Fibroblast of skin of right quadriceps (primary cell): Measurements from ENCODE around the gene TMOD4.

Source experiments
- DNase-seq: peaks from one replicate; pipeline ENCODE4 v3.0.0-alpha.2; 2013

The TMOD4 gene

DNA sequence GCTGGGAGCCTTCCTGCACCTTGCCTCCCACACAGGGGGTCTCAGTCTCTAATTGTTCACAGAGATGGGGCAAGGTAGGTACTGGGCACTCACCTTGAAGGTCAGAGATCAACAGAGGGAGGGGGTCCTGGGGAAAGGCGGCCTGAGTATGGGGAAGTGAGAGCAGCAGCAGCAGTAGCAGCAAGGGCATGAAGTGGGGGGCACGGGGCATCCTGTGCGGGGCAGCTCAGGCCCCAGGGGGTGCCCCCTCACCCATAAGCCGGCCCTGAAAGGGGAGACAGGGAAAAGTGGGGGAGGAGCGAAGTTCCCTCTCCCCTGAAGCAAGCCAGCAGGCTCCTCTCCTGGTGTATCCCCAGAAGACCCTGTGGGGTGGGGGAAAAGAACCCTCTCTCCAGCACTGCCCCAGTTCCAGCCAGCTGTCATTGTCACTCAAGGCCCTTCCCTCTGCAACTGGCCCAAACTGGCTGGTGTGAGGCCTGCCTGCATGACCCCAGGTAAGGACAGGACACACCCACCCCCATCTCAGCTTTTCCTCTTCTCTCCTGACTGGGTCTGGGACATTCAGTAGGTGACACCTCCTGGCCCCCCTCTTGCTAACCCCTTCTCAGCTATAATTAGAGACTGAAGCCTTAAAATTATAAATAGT lies 33.2 kb downstream of the TMOD4 start:
- DNase-seq: no peak

DNA sequence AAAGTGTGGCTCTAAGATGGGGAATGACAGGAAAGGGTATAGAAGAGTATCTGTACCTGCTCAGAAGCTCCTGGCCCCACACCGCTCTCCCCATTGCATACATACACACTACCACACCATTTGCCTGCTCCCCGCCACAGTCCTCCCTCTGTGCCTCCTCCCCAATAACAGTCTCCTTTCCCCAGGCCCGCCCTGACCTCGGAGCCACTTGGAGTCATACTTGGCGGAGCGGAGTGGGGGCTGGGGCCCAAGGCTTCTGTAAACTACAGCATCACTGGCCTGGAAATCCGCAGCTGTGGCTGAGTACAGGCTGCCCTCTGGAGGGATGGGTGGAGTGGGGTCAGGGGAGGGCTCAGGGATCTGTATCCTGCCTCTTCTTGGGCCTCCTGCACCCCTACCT lies 38.0 kb downstream of the TMOD4 start:
- DNase-seq: no peak

DNA sequence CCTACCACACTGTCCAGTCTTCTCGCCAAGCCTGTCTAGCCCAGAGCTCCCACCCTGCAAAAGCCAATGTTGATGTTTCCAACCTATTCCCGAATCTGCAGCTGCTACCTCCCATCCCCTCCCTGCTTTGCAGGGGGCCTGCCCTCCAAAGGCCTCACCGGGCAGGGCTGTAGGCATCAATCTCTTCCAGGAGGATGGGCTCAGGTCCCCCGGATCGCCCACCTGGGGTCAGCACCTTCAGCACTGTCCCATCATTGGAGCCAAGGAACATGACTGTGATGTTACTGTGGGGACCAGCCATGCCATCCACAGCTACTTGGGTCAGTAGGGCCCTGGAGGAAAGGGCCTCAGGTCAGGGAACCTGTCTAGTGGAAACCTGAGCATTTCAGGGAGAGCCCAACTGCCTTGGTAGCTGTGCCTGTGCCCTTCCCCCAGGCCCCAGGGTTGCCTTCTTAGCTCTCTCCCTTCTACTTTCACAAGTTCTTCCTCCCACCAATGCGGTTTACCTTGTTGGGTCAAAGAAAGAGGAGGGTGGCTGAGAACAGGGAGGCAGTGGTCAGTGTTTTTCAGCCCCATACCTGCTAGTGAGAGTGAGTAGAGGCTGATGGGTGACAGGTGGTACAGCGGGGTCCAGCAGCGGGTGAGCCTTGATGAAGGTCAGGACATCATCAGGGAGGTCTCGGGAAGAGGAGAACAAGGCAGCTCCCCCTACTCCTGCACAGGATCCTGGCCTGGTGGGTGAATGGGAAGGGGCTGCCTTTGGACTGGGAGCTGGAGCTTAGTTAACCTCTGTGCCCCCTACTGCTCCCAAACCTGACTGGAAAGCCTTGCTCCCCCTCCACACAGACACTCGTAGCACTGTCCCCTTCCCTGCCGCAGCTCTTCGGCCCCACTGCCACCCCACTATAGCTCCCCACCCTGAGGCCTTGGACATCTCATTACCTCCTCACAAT lies 40.1 kb downstream of the TMOD4 start:
- DNase-seq: no peak

DNA sequence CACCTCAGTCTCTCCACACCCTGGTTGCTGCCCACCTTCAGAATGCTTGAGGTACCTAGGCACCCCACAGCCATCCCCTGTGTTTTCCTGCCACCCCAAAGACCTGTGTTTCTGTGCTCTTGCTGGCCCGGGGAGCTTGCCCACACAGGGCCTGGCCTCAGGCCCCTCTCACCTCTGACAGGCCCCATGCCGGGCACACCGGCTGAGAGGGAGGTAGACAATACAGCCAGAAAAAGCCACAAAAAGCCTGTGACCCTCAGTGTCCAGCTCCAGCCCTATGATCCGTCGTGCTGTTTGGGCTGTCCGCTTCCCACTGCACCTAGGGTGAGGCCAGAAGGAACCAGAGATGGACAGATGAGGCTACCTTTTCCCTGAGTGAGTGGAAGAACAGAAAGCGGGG lies 40.8 kb downstream of the TMOD4 start:
- no peak for DNase-seq

GRCh38 chr1:151134396-151134795 lies 41.4 kb downstream of the TMOD4 start:
- no peak for DNase-seq

DNA sequence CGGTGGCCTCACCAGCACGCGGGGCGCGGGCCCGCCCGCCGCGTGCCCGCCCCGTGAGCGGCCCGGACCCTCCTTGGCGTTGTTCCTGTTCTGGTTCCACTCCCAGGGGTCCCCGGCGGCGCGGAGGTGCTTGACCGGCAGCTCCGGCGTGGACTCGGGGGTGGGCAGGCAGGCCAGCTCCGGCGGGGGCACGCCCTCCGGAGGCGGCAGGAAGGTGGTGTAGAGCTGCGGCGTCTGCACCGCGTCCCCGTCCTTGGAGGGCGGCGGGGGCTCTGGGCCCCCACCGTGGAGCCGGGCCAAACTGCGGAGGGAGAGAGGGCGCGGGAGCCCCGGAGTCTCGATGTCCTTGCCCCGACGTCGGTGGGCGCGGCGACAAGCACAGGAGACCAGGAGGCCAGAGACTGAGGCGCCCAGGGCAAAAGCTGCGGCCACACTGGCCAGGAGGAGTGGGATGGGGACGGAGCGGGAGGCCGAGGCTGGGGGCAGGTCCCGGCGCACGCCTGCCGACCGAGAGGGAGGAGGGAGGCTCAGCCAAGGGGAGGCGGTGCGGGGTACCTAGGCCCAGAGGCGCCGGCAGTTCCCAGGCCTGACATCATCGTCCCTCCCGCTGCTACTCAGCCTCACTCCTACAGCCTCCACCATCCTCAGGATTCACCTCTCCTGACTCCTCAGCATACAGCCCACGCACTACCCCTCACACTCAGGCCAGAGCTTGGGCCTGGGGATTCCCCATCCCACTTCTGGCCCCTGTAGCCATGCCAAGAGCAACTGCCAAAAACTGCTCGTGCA lies 42.6 kb downstream of the TMOD4 start:
- no peak for DNase-seq

- DNase-seq: no peak
Measured at GRCh38 chr1:151132335-151133017, 43.3 kb downstream of the TMOD4 start.

GRCh38 chr1:151131701-151132334 lies 44.0 kb downstream of the TMOD4 start:
- peak; percentile 13 for DNase-seq

DNA sequence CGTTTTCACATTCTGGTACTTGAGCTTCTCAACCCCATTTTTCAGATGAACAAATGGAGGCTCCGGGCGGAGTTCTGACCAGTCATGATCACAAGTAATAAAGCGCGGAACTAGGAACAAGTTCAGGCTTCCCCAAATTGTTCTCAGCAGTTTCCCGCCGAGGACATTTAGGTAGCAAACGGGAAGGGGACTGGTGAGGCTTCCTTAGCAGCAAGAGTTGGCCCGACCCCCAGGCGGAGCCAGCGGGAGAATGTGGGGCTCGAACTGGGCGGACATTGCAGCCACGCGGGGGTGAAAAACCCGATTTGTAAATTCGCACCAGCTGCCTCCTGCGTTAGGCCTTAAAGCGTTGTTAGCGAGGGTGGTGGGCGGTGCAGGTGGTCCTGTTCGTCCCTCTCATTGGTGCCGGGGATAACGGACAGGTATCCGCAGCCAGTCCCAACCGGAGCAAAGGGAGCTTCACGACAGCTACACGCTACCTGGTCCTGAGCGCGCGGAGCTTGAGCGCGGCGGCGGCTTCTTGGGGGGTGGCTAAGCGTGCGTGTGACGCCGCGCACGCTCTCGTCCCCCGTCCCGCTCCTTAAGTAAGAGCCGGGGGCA lies 44.7 kb downstream of the TMOD4 start:
- peak; percentile 93 for DNase-seq

DNA sequence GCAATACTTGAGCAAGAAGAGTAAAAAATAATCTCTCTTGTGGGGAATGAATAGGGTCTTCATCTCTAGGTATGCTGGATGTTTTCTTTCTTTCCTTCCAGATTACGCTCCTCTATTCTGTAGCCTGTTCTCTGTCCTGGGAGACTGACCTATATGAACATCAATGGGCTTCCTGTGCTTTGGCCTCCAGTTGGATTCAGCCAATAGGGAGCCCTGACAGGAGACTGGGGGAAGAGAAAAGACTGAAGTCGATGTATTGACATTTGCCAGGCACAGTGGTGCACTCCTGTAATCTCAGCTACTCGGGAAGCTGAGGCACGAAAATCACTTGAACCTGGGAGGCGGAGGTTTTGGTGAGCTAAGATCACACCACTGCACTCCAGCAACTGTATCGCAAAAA lies 47.0 kb downstream of the TMOD4 start:
- no peak for DNase-seq

- no peak for DNase-seq
Measured at GRCh38 chr1:151124763-151125403, 50.9 kb downstream of the TMOD4 start.
